ENCODE data around the gene CTAG2. TPM values are rescaled to one million over a fixed set of nuclear protein-coding genes. Genes with fewer than 3 reads are reported as not detected.

The CTAG2 gene
- total and polyA plus RNA-seq, 2 experiments from 2014 or later = not detected

- no peaks in the 10 kb centered on the region for H4K20me1 ChIP-seq (ENCODE audit: insufficient read depth)
- no peak overlapping the region for H3K9ac ChIP-seq
- TF ChIP-seq EZH2phosphoT487 (IDR thresholded peaks at IDR 0.05; ENCODE audit: insufficient read depth, low read depth) = no peak
- no peak for TF ChIP-seq EZH2 (IDR thresholded peaks at IDR 0.05; ENCODE audit: insufficient read depth, poor library complexity, severe bottlenecking)
- H3K4me2 ChIP-seq (ENCODE audit: unreplicated experiment) = no peak overlapping the region
- in situ Hi-C loops (cut with MboI) = no loop called here
- no peaks in the 10 kb centered on the region for H3K36me3 ChIP-seq (ENCODE audit: low read depth)
- no peak overlapping the region for H3K4me3 ChIP-seq
- no peaks in the 10 kb centered on the region for H3F3A ChIP-seq (ENCODE audit: insufficient read depth)
- H3K4me1 ChIP-seq (ENCODE audit: insufficient read depth) = no peaks in the 10 kb centered on the region
- H3K9me3 ChIP-seq (ENCODE audit: low read depth) = no peaks in the 10 kb centered on the region
- no peak for DNase-seq
- no peaks in the 10 kb centered on the region for H3K27me3 ChIP-seq (replicated peaks; ENCODE audit: insufficient read depth)
- H3K27ac ChIP-seq = no peak overlapping the region
- H2AFZ ChIP-seq = no peak overlapping the region
- H3K79me2 ChIP-seq (ENCODE audit: insufficient read depth) = no peaks in the 10 kb centered on the region
- H3K9me2 ChIP-seq (ENCODE audit: insufficient read depth) = no peaks in the 10 kb centered on the region
- WGBS, 2 experiments (ENCODE audit: low coverage in 1 of 2, low lambda C conversion rate in 2 of 2, missing lambda C conversion rate in 2 of 2) = 50 to 62% methylated on average over 7 to 11 of the region's 11 CpGs
Measured at GRCh38 chrX:154655786-154656185, 2.4 kb upstream of the CTAG2 start.

- H3K4me2 ChIP-seq (ENCODE audit: unreplicated experiment) = no peak overlapping the region
Measured at GRCh38 chrX:154655346-154655745, 2.0 kb upstream of the CTAG2 start.

GRCh38 chrX:154654925-154655324, 1.5 kb upstream of the CTAG2 start:
- WGBS, 2 experiments (ENCODE audit: low coverage in 1 of 2, low lambda C conversion rate in 2 of 2, missing lambda C conversion rate in 2 of 2) = 75 to 79% methylated on average over 8 to 13 of the region's 15 CpGs
- Histone ChIP-seq H3K4me3 (no peak overlapping the region), H3K36me3 (ENCODE audit: low read depth) (no peaks in the 10 kb centered on the region), H3F3A (ENCODE audit: insufficient read depth) (no peaks in the 10 kb centered on the region), H3K9ac (no peak overlapping the region), H4K20me1 (ENCODE audit: insufficient read depth) (no peaks in the 10 kb centered on the region), H3K9me3 (ENCODE audit: low read depth) (no peaks in the 10 kb centered on the region), H3K9me2 (ENCODE audit: insufficient read depth) (no peaks in the 10 kb centered on the region), H2AFZ (no peak overlapping the region), H3K27ac (no peak overlapping the region), H3K79me2 (ENCODE audit: insufficient read depth) (no peaks in the 10 kb centered on the region), H3K4me2 (ENCODE audit: unreplicated experiment) (no peak overlapping the region), H3K27me3 (replicated peaks; ENCODE audit: insufficient read depth) (no peaks in the 10 kb centered on the region), H3K4me1 (ENCODE audit: insufficient read depth) (no peaks in the 10 kb centered on the region)
- in situ Hi-C loops (cut with MboI) = no loop called here
- TF ChIP-seq EZH2 (IDR thresholded peaks at IDR 0.05; ENCODE audit: insufficient read depth, poor library complexity, severe bottlenecking) = no peak
- no peak for DNase-seq

More at GRCh38 chrX:154655346-154655745, 2.0 kb upstream of the CTAG2 start:
- in situ Hi-C loops (cut with MboI) = no loop called here
- H2AFZ ChIP-seq = no peak overlapping the region
- no peaks in the 10 kb centered on the region for H3K9me2 ChIP-seq (ENCODE audit: insufficient read depth)
- DNase-seq = no peak
- no peak for TF ChIP-seq EZH2 (IDR thresholded peaks at IDR 0.05; ENCODE audit: insufficient read depth, poor library complexity, severe bottlenecking)
- no peak for TF ChIP-seq EZH2phosphoT487 (IDR thresholded peaks at IDR 0.05; ENCODE audit: insufficient read depth, low read depth)
- H3K27me3 ChIP-seq (replicated peaks; ENCODE audit: insufficient read depth) = no peaks in the 10 kb centered on the region
- no peak overlapping the region for H3K9ac ChIP-seq
- H3K27ac ChIP-seq = no peak overlapping the region
- no peaks in the 10 kb centered on the region for H3K79me2 ChIP-seq (ENCODE audit: insufficient read depth)
- no peaks in the 10 kb centered on the region for H3K4me1 ChIP-seq (ENCODE audit: insufficient read depth)
- no peaks in the 10 kb centered on the region for H3K9me3 ChIP-seq (ENCODE audit: low read depth)
- H3F3A ChIP-seq (ENCODE audit: insufficient read depth) = no peaks in the 10 kb centered on the region
- no peaks in the 10 kb centered on the region for H3K36me3 ChIP-seq (ENCODE audit: low read depth)
- H4K20me1 ChIP-seq (ENCODE audit: insufficient read depth) = no peaks in the 10 kb centered on the region
- no peak overlapping the region for H3K4me3 ChIP-seq
- 29% methylated on average over 5 to 6 of the region's 6 CpGs for WGBS, 2 experiments (ENCODE audit: low coverage in 1 of 2, low lambda C conversion rate in 2 of 2, missing lambda C conversion rate in 2 of 2)

- H3K27ac ChIP-seq = no peak overlapping the region
- in situ Hi-C loops (cut with MboI) = no loop called here
- TF ChIP-seq EZH2 (IDR thresholded peaks at IDR 0.05; ENCODE audit: insufficient read depth, poor library complexity, severe bottlenecking) (no peak), EZH2phosphoT487 (IDR thresholded peaks at IDR 0.05; ENCODE audit: insufficient read depth, low read depth) (no peak)
- no peak overlapping the region for H3K4me2 ChIP-seq (ENCODE audit: unreplicated experiment)
- H3K9me2 ChIP-seq (ENCODE audit: insufficient read depth) = no peaks in the 10 kb centered on the region
- no peaks in the 10 kb centered on the region for H3F3A ChIP-seq (ENCODE audit: insufficient read depth)
- H3K9me3 ChIP-seq (ENCODE audit: low read depth) = no peaks in the 10 kb centered on the region
- H3K27me3 ChIP-seq (replicated peaks; ENCODE audit: insufficient read depth) = no peaks in the 10 kb centered on the region
- no peak overlapping the region for H3K4me3 ChIP-seq
- H3K79me2 ChIP-seq (ENCODE audit: insufficient read depth) = no peaks in the 10 kb centered on the region
- no peak overlapping the region for H3K9ac ChIP-seq
- no peak overlapping the region for H2AFZ ChIP-seq
- H4K20me1 ChIP-seq (ENCODE audit: insufficient read depth) = no peaks in the 10 kb centered on the region
- 88 to 91% methylated on average over 5 to 8 of the region's 10 CpGs for WGBS, 2 experiments (ENCODE audit: low coverage in 1 of 2, low lambda C conversion rate in 2 of 2, missing lambda C conversion rate in 2 of 2)
- H3K36me3 ChIP-seq (ENCODE audit: low read depth) = no peaks in the 10 kb centered on the region
- no peak for DNase-seq
- no peaks in the 10 kb centered on the region for H3K4me1 ChIP-seq (ENCODE audit: insufficient read depth)
Measured at GRCh38 chrX:154654372-154654771, 993 bp upstream of the CTAG2 start.

GRCh38 chrX:154653048-154653401, 354 bp downstream of the CTAG2 start:
- in situ Hi-C loops (cut with MboI) = no loop called here

More at GRCh38 chrX:154653048-154653401, 354 bp downstream of the CTAG2 start:
- no peaks in the 10 kb centered on the region for H3K9me3 ChIP-seq (ENCODE audit: low read depth)
- no peaks in the 10 kb centered on the region for H3K36me3 ChIP-seq (ENCODE audit: low read depth)
- H2AFZ ChIP-seq = no peak overlapping the region
- no peak overlapping the region for H3K9ac ChIP-seq
- no peaks in the 10 kb centered on the region for H4K20me1 ChIP-seq (ENCODE audit: insufficient read depth)
- H3K4me2 ChIP-seq (ENCODE audit: unreplicated experiment) = no peak overlapping the region
- H3K79me2 ChIP-seq (ENCODE audit: insufficient read depth) = no peaks in the 10 kb centered on the region
- no peaks in the 10 kb centered on the region for H3F3A ChIP-seq (ENCODE audit: insufficient read depth)
- no peak overlapping the region for H3K27ac ChIP-seq
- H3K27me3 ChIP-seq (replicated peaks; ENCODE audit: insufficient read depth) = no peaks in the 10 kb centered on the region
- TF ChIP-seq EZH2phosphoT487 (IDR thresholded peaks at IDR 0.05; ENCODE audit: insufficient read depth, low read depth) (no peak), EZH2 (IDR thresholded peaks at IDR 0.05; ENCODE audit: insufficient read depth, poor library complexity, severe bottlenecking) (no peak)
- WGBS, 2 experiments (ENCODE audit: low coverage in 1 of 2, low lambda C conversion rate in 2 of 2, missing lambda C conversion rate in 2 of 2) = 72 to 89% methylated on average over 3 to 9 of the region's 23 CpGs
- DNase-seq = no peak
- no peak overlapping the region for H3K4me3 ChIP-seq
- no peaks in the 10 kb centered on the region for H3K9me2 ChIP-seq (ENCODE audit: insufficient read depth)
- H3K4me1 ChIP-seq (ENCODE audit: insufficient read depth) = no peaks in the 10 kb centered on the region

Measured in GM23248 (cell line).